ENCODE results near the gene COX6B1.

The COX6B1 gene

DNA sequence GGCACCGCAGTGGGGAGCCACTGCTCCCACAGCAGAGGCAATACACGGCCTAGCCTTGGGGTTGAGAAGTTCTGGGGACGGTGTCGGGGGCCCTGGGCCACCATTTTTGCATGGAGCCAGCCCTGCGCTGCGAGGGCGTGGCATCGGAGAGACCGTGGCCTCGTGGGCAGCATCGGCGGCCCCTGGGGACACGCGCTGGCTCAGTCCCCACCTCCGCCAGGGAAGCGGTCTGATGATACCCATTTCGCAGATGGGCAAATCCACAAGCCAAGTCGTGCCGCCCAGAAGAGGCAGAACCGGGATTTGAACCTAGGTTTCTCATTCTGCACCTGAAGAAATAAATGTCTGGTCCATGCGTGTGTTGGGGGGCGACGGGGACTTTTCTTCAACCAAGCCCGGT lies 17.0 kb downstream of the COX6B1 start:
- Histone ChIP-seq H3K4me3 (replicated peaks; ENCODE audit: insufficient read depth, low read length) (no peak overlapping the region), H3K27ac (replicated peaks) (no peak overlapping the region), H3K27me3 (ENCODE audit: insufficient read depth, poor library complexity, severe bottlenecking) (peaks cover 3% of the 10 kb centered on the region)
- no peak for DNase-seq (ENCODE audit: low read depth in 1 of 2, low spot score in 1 of 2)
- TF ChIP-seq POLR2AphosphoS5 (IDR thresholded peaks at IDR 0.05; ENCODE audit: low read depth) (no peak), GABPA (IDR thresholded peaks at IDR 0.05; ENCODE audit: low read depth) (no peak), SPI1 (IDR thresholded peaks at IDR 0.05; ENCODE audit: borderline replicate concordance, low read depth) (no peak)
- TF ChIP-seq, protein P1, sequence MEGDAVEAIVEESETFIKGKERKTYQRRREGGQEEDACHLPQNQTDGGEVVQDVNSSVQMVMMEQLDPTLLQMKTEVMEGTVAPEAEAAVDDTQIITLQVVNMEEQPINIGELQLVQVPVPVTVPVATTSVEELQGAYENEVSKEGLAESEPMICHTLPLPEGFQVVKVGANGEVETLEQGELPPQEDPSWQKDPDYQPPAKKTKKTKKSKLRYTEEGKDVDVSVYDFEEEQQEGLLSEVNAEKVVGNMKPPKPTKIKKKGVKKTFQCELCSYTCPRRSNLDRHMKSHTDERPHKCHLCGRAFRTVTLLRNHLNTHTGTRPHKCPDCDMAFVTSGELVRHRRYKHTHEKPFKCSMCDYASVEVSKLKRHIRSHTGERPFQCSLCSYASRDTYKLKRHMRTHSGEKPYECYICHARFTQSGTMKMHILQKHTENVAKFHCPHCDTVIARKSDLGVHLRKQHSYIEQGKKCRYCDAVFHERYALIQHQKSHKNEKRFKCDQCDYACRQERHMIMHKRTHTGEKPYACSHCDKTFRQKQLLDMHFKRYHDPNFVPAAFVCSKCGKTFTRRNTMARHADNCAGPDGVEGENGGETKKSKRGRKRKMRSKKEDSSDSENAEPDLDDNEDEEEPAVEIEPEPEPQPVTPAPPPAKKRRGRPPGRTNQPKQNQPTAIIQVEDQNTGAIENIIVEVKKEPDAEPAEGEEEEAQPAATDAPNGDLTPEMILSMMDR (IDR thresholded peaks at IDR 0.05; ENCODE audit: insufficient read depth, low read length), result no peak
- TF ChIP-seq, protein P2, sequence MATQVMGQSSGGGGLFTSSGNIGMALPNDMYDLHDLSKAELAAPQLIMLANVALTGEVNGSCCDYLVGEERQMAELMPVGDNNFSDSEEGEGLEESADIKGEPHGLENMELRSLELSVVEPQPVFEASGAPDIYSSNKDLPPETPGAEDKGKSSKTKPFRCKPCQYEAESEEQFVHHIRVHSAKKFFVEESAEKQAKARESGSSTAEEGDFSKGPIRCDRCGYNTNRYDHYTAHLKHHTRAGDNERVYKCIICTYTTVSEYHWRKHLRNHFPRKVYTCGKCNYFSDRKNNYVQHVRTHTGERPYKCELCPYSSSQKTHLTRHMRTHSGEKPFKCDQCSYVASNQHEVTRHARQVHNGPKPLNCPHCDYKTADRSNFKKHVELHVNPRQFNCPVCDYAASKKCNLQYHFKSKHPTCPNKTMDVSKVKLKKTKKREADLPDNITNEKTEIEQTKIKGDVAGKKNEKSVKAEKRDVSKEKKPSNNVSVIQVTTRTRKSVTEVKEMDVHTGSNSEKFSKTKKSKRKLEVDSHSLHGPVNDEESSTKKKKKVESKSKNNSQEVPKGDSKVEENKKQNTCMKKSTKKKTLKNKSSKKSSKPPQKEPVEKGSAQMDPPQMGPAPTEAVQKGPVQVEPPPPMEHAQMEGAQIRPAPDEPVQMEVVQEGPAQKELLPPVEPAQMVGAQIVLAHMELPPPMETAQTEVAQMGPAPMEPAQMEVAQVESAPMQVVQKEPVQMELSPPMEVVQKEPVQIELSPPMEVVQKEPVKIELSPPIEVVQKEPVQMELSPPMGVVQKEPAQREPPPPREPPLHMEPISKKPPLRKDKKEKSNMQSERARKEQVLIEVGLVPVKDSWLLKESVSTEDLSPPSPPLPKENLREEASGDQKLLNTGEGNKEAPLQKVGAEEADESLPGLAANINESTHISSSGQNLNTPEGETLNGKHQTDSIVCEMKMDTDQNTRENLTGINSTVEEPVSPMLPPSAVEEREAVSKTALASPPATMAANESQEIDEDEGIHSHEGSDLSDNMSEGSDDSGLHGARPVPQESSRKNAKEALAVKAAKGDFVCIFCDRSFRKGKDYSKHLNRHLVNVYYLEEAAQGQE (IDR thresholded peaks at IDR 0.05; ENCODE audit: insufficient replicate concordance, low read depth), result no peak

DNA sequence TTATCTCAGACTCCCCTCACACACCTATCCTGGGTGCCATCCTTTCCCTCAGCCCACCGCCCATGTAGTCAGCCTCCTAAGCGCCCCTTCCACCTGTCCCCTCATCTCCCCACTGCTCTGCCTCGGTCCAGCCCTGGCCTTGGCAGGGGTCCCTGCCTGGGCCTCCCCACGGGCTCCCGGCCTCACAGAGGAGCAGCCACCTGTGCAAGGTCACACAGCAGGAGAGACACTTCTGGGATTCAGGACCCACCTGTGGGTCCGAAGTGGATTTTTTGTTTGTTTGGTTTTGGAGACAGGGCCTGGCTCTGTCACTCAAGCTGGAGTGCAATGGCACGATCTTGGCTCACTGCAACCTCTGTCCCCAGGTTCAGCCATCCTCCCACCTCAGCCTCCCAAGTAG lies 17.5 kb downstream of the COX6B1 start:
- TF ChIP-seq, protein P2 (IDR thresholded peaks at IDR 0.05; ENCODE audit: insufficient replicate concordance, low read depth), result no peak
- TF ChIP-seq SPI1 (IDR thresholded peaks at IDR 0.05; ENCODE audit: borderline replicate concordance, low read depth), result no peak
- TF ChIP-seq POLR2AphosphoS5 (IDR thresholded peaks at IDR 0.05; ENCODE audit: low read depth), result no peak
- no peak for TF ChIP-seq GABPA (IDR thresholded peaks at IDR 0.05; ENCODE audit: low read depth)
- TF ChIP-seq, protein P1 (IDR thresholded peaks at IDR 0.05; ENCODE audit: insufficient read depth, low read length), result no peak
- no peak overlapping the region for H3K27ac ChIP-seq (replicated peaks)
- no peak for DNase-seq (ENCODE audit: low read depth in 1 of 2, low spot score in 1 of 2)
- H3K27me3 ChIP-seq (ENCODE audit: insufficient read depth, poor library complexity, severe bottlenecking), result peaks cover 3% of the 10 kb centered on the region
- H3K4me3 ChIP-seq (replicated peaks; ENCODE audit: insufficient read depth, low read length), result no peak overlapping the region

DNA sequence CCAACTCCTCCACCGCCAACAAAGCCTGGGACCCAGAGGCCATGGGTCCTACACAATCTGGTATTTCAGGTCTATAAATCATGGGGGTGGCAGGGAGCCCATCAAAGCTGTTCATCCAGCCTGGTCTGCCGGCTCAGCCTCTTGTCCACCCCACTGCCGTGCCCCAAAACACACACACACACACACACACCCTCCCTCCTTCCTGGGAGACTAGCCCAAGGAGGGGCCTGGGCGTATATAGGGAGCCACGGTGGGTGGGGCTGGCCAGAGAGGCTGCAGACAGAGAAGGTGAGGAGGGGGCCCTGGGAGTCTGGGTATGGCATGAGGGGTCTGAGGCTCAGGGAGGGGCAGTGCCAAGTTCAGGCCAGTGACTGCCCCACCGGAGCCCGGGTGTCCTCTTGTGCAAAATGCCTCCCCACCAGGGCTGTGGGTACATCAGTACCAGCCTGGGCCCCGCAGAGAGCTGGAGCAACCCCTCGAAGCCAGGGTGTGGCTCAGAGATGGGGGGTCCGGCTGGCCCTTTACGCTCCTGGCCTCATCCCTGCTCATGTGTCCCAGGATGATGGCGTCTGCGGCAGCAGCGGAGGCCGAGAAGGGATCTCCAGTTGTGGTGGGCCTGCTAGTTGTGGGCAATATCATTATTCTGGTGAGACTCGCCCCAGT lies 18.3 kb downstream of the COX6B1 start, which contains the start of gene UPK1A:
UPK1A (plus strand) TSS at position 267 of the 663 bp plus-strand sequence; CDS start at position 563, 296 bp downstream.
- Histone ChIP-seq H3K27me3 (ENCODE audit: insufficient read depth, poor library complexity, severe bottlenecking) (peaks cover 3% of the 10 kb centered on the region), H3K27ac (replicated peaks) (no peak within 1 kb of the TSS), H3K4me3 (replicated peaks; ENCODE audit: insufficient read depth, low read length) (no peak within 1 kb of the TSS)
- DNase-seq (ENCODE audit: low read depth in 1 of 2, low spot score in 1 of 2), result no peak
- TF ChIP-seq GABPA (IDR thresholded peaks at IDR 0.05; ENCODE audit: low read depth) (no peak), POLR2AphosphoS5 (IDR thresholded peaks at IDR 0.05; ENCODE audit: low read depth) (no peak), SPI1 (IDR thresholded peaks at IDR 0.05; ENCODE audit: borderline replicate concordance, low read depth) (no peak)
- TF ChIP-seq, protein P2 (IDR thresholded peaks at IDR 0.05; ENCODE audit: insufficient replicate concordance, low read depth), result no peak
- TF ChIP-seq, protein P1 (IDR thresholded peaks at IDR 0.05; ENCODE audit: insufficient read depth, low read length), result no peak
